ENCODE results near the gene ELL.

DNA sequence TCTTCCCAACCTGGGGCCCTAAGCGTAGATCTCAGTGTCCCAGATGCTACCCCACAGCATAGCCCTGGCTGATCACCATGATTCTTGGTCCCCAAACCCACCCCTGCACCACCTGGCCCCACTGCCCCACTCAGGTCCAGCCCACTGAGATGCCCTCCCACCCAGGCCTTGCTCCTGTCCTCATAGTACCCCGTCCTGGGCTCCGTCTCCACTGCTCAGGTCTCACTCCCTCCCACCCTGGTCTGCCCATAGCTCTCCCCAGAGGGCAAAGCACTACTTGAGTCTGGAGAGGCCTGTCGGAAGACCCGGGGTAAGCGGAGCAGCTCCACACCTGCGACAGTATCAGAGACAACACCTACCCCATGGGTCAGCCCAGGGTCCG is 48.2 kb downstream of the ELL start:
- no peak for TF ChIP-seq POLR2AphosphoS5 (IDR thresholded peaks at IDR 0.05; ENCODE audit: control insufficient read depth, insufficient read depth, low read depth, low read length)
- TF ChIP-seq ZNF12 (CRISPR knock-in tag; IDR thresholded peaks at IDR 0.05) = no peak
- TF ChIP-seq TAF1 (IDR thresholded peaks at IDR 0.05; ENCODE audit: control insufficient read depth, extremely low read depth, insufficient read depth, low read length, severe bottlenecking) = no peak
- no peak for TF ChIP-seq POLR2AphosphoS2 (IDR thresholded peaks at IDR 0.05; ENCODE audit: low read length)
- TF ChIP-seq MBD2 (IDR thresholded peaks at IDR 0.05; ENCODE audit: borderline replicate concordance, low read depth) = no peak
- no peak for TF ChIP-seq SP1 (CRISPR knock-in tag; IDR thresholded peaks at IDR 0.05)
- no peak for TF ChIP-seq MED1 (CRISPR knock-in tag; IDR thresholded peaks at IDR 0.05; ENCODE audit: borderline replicate concordance)
- no peak for TF ChIP-seq MCM5 (IDR thresholded peaks at IDR 0.05; ENCODE audit: low read depth)
- TF ChIP-seq, protein P1, sequence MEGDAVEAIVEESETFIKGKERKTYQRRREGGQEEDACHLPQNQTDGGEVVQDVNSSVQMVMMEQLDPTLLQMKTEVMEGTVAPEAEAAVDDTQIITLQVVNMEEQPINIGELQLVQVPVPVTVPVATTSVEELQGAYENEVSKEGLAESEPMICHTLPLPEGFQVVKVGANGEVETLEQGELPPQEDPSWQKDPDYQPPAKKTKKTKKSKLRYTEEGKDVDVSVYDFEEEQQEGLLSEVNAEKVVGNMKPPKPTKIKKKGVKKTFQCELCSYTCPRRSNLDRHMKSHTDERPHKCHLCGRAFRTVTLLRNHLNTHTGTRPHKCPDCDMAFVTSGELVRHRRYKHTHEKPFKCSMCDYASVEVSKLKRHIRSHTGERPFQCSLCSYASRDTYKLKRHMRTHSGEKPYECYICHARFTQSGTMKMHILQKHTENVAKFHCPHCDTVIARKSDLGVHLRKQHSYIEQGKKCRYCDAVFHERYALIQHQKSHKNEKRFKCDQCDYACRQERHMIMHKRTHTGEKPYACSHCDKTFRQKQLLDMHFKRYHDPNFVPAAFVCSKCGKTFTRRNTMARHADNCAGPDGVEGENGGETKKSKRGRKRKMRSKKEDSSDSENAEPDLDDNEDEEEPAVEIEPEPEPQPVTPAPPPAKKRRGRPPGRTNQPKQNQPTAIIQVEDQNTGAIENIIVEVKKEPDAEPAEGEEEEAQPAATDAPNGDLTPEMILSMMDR (IDR thresholded peaks at IDR 0.05 in 2 of 3, conservative IDR thresholded peaks at IDR 0.05 in 1 of 3; ENCODE audit: insufficient read depth in 2 of 3, low read depth in 1 of 3, low read length in 3 of 3) = no peak
- TF ChIP-seq SP2 (IDR thresholded peaks at IDR 0.05; ENCODE audit: extremely low read depth, low read depth, low read length, poor library complexity, severe bottlenecking) = no peak
- no peak for TF ChIP-seq ZNF830 (CRISPR knock-in tag; IDR thresholded peaks at IDR 0.05)
